Neutrophil (primary cell): Measurements from ENCODE around the gene MSH2.

Experiments used
- H3K27ac ChIP-seq: fragments of 200-600 bp; sonication (generic); 2 replicates; pipeline ENCODE4 v1.5.1; 2016; ENCODE audit warnings: mild to moderate bottlenecking, moderate library complexity
- H3K27me3 ChIP-seq: fragments of 200-600 bp; sonication (generic); 2 replicates; pipeline ENCODE4 v1.6.0; 2016; ENCODE audit warnings: mild to moderate bottlenecking
- H3K36me3 ChIP-seq: fragments of 200-600 bp; sonication (generic); 2 replicates; pipeline ENCODE4 v1.5.1; 2017
- H3K4me1 ChIP-seq, 2 experiments: fragments of 200-600 bp in 1 of 2; sonication (generic) in 1 of 2; 1 replicate in 1 of 2; 2 replicates in 1 of 2; pipeline versions ENCODE4 v1.5.1 to v1.6.1; 2013 to 2016; ENCODE audit warnings: low read depth in 1 of 2, low read length in 1 of 2, mild to moderate bottlenecking in 1 of 2, moderate library complexity in 1 of 2; ENCODE audit not compliant: control insufficient read depth in 1 of 2, insufficient read depth in 1 of 2
- H3K4me3 ChIP-seq, 2 experiments: fragments of 200-600 bp in 1 of 2; sonication (generic) in 1 of 2; 1 replicate in 1 of 2; 2 replicates in 1 of 2; pipeline ENCODE4 v1.5.1; 2013 to 2016; ENCODE audit warnings: low read depth in 1 of 2, low read length in 1 of 2, mild to moderate bottlenecking in 1 of 2, moderate library complexity in 1 of 2
- H3K9me3 ChIP-seq: fragments of 200-600 bp; sonication (generic); 2 replicates; pipeline ENCODE4 v1.5.1; 2016
- CTCF ChIP-seq: fragments of 200-600 bp; sonication (generic); IDR thresholded peaks from 2 replicates; pipeline ENCODE4 v1.5.1; 2016; ENCODE audit warnings: antibody characterized with exemption

Gene MSH2

GRCh38 chr2:47510745-47511144 lies 107.8 kb downstream of the MSH2 start:
- peaks cover 5% of the 10 kb centered on the region for H3K27me3 ChIP-seq
- no peaks in the 10 kb centered on the region for H3K36me3 ChIP-seq
- TF ChIP-seq CTCF = no peak
- no peaks in the 10 kb centered on the region for H3K4me1 ChIP-seq
- no peaks in the 10 kb centered on the region for H3K9me3 ChIP-seq
- H3K27ac ChIP-seq = no peak overlapping the region
- no peak overlapping the region for H3K4me3 ChIP-seq

- H3K27me3 ChIP-seq = peaks cover 5% of the 10 kb centered on the region
- H3K27ac ChIP-seq = no peak overlapping the region
- H3K9me3 ChIP-seq = no peaks in the 10 kb centered on the region
- no peaks in the 10 kb centered on the region for H3K4me1 ChIP-seq
- H3K36me3 ChIP-seq = no peaks in the 10 kb centered on the region
- no peak for TF ChIP-seq CTCF
- no peak overlapping the region for H3K4me3 ChIP-seq
Observed at GRCh38 chr2:47512581-47513083, 109.7 kb downstream of the MSH2 start.

GRCh38 chr2:47513981-47514520 lies 111.1 kb downstream of the MSH2 start:
- TF ChIP-seq CTCF = no peak
- no peak overlapping the region for H3K27ac ChIP-seq
- H3K27me3 ChIP-seq = peaks cover 10% of the 10 kb centered on the region
- H3K4me3 ChIP-seq = no peak overlapping the region
- H3K36me3 ChIP-seq = no peaks in the 10 kb centered on the region
- no peaks in the 10 kb centered on the region for H3K4me1 ChIP-seq
- no peaks in the 10 kb centered on the region for H3K9me3 ChIP-seq

- H3K4me3 ChIP-seq = no peak overlapping the region
- H3K36me3 ChIP-seq = no peaks in the 10 kb centered on the region
- no peaks in the 10 kb centered on the region for H3K9me3 ChIP-seq
- H3K27ac ChIP-seq = no peak overlapping the region
- H3K4me1 ChIP-seq = peaks cover 14% of the 10 kb centered on the region in 2 experiments
- no peak for TF ChIP-seq CTCF
- H3K27me3 ChIP-seq = peaks cover 35% of the 10 kb centered on the region
Observed at GRCh38 chr2:47516360-47517104, 113.6 kb downstream of the MSH2 start.

GRCh38 chr2:47518497-47519146 lies 115.7 kb downstream of the MSH2 start:
- H3K27me3 ChIP-seq = peaks cover 56% of the 10 kb centered on the region
- H3K27ac ChIP-seq = no peak overlapping the region
- TF ChIP-seq CTCF = no peak
- H3K36me3 ChIP-seq = no peaks in the 10 kb centered on the region
- no peaks in the 10 kb centered on the region for H3K9me3 ChIP-seq
- no peak overlapping the region for H3K4me3 ChIP-seq
- H3K4me1 ChIP-seq = peaks cover 15 to 16% of the 10 kb centered on the region in 2 experiments
